ENCODE results near the gene NTHL1.
A peak's percentile ranks its signal among the peaks of the same experiment; 100 is the strongest.
"Not testable (repeated sequence)": the region's sequence is repeated elsewhere in the genome, so short reads cannot be mapped to it uniquely, and the experiment has no call there.

The NTHL1 gene

DNA sequence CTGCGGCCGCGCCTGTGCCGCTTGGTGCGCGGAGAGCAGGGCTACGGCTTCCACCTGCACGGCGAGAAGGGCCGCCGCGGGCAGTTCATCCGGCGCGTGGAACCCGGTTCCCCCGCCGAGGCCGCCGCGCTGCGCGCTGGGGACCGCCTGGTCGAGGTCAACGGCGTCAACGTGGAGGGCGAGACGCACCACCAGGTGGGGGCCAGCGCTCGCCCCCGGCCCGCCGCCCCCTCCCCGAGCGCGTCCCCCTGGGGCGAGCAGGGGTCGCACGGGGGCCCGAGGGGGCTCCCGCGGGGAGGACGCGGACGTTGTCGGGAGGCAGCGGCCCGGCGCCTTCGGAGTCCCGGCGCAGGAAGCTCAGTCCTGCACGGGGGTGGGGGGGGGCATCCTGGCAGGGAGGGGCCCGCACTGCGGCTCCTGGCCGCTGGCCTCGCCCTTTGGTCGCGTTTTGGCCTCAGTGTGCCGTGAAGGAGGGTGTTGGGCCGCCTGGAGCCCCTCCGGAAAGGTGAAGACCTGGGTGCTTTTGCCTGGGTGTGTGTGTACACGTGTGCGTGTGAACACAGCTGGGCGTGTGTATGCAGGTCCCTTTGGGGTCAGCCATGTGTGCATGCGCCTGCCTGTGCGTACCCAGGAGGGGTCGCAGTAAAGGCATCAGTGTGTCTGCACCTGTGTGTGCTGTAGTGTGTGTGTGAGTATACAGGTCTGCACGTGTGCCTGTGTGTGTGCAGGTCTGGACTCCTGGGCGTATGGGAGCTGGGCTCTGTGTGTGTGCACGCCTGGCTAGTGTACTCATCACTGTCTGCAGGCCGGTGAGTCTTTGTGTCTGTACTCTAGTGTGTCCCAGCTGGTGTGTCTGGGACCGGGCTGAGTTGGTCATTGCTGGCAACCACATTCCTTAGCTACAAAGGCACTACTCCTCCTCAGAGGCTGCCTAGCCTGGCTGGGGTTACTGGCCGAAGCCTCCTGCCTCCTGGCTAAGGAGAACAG, 20.3 kb downstream of the NTHL1 start:
- no peak for DNase-seq

DNA sequence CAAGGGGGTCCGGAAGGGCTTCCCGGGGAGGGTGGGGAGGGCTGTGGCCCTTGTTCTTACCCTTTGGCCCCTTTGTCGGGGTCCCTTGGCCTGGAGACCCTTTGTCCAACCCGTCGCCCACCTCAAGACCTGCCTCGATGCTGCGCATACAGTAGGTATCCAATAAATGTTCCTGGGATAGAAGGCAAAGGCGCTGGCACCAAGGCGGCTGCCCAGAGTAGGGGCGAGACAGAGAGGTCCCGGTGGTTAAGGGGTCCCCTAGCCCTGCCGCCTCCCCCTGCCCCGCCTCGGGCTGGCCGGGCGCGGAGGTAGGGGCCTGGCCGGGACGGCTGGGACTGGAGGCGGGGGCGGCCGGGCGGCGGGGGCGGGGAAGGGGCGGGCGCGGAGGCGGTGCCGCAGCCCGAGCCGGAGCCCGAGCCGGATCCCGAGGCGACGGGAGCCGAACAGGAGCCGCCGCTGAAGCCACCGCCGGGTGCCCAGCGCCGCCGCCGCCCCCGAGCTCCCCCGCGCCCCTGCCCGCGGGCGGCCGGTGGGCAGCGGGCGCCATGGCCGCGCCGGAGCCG, 21.1 kb downstream of the NTHL1 start, which contains the start of gene NHERF2:
Gene NHERF2 (plus strand): TSS at position 442 of the 563 bp plus-strand sequence. CDS start 104 bp downstream, at position 546.
- DNase-seq = no peak

DNA sequence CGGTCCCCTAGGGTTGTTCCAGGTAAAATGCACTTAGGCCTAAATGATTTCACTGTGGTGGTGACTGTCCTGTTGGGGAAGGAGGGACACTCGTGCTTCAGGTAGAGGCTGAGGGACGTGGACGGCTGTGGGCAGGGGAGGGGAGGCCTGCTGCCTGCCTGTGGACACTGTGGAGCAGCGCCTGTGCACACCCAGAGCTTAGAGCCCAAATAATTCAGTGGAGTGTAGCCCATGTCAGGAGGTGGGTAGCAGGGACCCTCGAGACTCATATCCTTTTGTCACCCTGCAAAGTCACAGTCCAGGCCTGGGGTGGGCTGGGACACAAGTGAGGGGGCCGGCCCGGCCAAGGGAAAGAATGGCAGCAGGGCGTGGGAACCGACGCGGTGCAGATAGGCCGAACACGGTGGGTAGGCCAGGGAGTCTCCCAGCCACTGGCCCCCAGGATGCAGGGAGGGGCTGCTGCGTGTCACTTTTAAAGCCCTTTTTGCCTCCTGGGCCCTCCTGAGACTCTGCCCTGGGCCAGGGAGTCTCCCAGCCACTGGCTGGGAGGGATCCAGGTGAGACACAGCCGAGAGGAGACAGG, 21.7 kb downstream of the NTHL1 start:
- no peak for DNase-seq

- no peak for DNase-seq
Observed at GRCh38 chr16:2025251-2025650, 22.4 kb downstream of the NTHL1 start.

DNA sequence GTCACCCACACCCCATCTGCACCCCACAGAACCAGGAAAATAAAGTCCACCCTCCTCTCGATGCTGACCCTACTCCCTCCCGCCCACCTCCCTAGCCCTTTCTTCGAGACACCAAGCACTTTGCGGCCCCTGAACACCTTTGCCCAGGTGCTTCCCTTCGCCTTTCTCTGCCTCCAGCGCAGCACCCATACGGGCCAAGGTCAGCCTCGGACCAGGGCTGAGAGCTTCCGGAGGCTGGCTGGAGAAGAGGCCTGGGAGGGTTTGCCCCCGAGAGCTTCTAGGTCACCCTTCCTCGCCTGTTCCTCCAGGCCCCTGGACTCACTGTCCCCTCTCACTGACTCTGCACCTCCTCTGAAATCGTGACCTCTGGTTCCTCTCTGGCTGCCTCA, 23.6 kb downstream of the NTHL1 start:
- no peak for DNase-seq

DNA sequence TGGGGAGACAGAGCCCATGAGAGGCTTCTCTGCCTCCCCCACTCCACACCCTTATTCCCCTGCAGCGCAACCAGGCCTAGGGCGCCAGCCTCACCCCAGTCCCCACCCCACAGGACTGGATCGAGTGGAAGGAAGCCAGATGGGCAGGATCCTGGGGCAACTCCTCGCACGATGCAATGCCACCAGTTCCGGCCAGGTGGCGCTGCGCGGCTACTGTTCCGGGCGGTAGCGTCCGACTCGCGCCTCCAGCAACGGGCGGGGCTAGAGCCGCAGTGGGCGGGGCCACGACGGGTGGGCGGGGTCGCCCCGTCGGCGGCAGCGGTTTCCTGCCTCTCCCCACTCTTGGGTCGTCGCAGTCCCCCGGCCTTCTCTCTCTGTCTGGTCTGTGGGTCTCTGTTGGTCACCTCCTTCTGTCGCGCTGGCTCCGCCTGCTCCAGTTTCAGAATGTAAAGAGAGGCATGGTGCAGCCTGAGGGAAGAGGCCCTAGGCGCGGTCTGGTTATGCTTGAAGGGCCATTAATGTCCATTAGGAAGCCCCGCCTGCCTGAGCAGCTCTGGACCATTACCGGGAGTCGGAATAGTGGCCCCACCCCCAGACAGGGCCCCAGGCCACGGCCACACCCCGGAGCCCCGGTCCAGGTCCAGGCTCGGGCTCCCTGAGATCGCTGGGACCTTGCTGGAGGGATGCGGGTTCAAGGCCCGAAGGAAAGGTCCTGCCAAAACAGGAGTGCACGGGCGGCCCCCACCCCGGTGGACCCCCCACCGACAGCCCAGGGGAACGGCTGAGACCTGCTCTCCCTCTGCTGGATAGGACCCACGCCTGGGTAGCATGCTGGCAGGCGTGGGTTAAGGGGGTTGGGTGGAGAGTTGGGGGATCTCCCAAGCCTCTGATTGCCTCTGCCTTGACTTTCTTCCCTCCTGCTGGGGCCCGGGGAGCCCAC, 24.3 kb downstream of the NTHL1 start:
- peak; percentile 62 for DNase-seq

- no peak for DNase-seq
Observed at GRCh38 chr16:2022723-2023091, 24.9 kb downstream of the NTHL1 start.

- DNase-seq = no peak
Observed at GRCh38 chr16:2019921-2020831, 27.5 kb downstream of the NTHL1 start.

DNA sequence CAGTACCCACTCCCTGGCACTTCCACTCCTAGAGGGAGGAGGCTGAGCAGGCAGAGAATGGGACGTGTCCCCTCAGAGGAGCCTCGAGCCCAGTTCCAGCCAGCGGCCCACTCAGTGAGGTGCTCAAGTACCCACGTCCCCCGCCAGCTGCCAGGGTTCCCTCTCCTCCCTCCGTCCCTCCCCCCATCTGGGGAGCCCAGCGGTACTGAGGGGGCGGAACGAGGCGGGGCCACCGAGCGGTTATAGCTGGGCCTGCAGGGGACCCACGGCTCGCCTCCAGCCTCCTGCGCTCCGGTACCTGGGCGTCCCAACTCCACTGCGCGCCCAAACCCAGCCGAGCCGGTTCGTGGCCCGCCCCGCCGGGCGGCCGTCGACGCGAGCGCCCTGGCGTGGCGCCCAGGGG, 28.1 kb downstream of the NTHL1 start, which contains the start of gene NPW:
Gene NPW (plus strand): TSS at position 268 of the 403 bp plus-strand sequence.
- peak; percentile 8 for DNase-seq

DNA sequence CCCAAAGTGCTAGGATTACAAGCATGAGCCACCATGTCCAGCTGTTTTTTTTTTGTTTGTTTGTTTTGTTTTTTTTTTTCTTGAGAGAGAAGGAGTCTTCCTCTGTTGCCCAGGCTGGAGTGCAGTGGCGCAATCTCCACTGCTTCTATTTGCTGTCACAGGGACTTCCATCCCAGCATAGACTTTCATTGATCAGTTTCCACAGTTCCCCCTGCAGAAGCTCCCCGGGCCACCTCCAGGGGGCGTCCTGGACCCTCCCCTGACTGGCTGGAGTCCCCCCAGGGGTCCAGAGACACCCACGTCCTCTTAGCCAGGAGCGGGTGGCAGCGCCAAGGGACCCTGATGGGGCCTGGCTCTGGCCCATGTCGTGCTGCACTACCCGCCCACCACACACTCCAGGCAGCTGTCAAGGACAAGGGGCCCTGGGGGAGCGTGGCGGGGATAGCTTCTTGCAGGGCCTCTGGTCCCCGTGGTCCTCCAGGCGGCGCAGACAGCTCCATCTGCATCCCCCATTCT, 31.2 kb downstream of the NTHL1 start:
- no peak for DNase-seq

GRCh38 chr16:2015947-2016208, 31.8 kb downstream of the NTHL1 start:
- no peak for DNase-seq

DNA sequence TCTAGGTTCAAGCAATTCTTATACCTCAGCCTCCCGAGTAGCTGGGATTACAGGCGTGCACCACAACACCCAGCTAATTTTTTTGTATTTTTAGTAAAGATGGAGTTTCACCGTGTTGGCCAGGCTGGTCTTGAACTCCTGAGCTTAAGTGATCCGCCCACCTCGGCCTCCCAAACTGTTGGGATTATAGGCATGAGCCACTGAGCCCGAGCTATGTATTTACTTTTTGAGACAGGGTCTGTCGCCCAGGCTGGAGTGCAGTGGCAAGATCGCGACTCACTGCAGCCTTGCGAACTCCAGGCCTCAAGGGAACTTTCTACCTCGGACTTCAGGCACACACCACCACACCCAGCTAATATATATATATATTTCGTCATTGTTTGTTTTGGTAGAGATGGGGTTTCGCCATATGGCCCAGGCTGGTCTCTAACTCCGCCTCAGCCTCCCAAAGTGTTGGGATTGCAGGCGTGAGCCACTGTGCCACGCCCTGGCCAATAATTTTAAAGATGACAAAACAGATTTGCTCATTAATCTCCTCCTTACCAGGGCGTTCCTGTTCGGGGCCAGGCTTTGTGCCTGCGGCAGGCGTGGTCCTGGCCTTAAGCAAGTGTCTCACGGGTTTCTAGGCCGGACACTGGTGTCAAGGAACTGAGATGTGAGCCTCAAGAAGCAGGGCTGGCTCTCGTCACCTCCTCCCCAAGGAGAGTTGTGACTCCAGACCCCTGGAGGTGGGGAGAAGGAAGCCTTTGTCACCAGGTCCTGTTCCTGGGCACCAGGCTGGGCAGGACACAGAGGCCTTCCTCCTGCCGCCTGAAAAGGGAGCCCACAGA, 32.3 kb downstream of the NTHL1 start:
- no peak for DNase-seq

GRCh38 chr16:2013527-2013926, 34.1 kb downstream of the NTHL1 start:
- no peak for DNase-seq

DNA sequence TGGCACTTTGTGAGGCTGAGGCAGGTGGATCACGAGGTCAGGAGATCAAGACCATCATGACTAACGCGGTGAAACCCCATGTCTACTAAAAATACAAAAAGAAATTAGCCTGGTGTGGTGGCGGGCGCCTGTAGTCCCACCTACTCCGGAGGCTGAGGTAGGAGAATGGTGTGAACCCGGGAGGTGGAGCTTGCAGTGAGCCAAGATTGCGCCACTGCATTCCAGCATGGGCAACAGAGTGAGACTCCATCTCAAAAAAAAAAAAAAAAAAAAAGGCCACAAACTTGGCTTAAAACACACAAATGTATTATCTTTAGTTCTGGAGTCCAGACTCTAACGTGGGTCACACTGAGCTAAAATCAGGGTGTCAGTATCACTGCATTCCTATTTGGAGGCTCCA, 35.9 kb downstream of the NTHL1 start:
- DNase-seq = not testable (repeated sequence)

DNA sequence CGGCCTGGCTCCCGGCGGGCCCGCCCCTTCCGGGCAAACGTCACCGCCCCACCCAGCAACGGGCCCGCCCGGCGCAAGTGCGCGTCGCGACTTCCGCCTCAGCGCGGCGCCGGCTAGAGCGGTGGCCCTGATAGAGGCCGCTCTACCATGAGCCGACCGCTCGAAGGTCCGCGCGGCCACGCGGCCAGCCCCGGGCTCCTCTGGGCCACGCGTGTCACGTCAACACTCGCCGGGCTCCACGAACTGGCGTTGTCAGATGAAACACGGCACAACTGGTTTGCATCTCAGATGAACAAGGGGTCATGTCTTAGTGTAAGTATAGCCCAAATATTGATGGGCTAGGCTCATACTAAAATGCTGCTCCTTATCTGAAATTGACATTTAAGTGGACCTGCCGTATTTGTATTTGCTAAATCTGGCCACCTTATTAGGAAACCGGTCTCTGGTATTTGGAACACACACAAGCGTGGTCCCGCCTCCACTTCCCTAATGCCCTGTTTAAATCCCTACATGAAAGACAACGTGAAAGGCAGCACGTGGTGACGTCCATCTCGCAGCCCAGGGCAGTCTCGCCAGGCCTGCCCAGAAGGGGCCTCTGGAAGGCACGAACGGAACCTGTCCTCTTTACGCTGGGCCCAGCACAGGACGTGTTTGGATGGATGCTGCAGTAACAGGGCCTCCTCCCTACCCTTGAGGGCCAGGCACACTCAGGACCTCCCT, 37.7 kb downstream of the NTHL1 start, which contains the start of gene ZNF598:
Gene ZNF598 (minus strand): TSS at position 31 of the 720 bp plus-strand sequence.
- DNase-seq = peak; percentile 66

DNA sequence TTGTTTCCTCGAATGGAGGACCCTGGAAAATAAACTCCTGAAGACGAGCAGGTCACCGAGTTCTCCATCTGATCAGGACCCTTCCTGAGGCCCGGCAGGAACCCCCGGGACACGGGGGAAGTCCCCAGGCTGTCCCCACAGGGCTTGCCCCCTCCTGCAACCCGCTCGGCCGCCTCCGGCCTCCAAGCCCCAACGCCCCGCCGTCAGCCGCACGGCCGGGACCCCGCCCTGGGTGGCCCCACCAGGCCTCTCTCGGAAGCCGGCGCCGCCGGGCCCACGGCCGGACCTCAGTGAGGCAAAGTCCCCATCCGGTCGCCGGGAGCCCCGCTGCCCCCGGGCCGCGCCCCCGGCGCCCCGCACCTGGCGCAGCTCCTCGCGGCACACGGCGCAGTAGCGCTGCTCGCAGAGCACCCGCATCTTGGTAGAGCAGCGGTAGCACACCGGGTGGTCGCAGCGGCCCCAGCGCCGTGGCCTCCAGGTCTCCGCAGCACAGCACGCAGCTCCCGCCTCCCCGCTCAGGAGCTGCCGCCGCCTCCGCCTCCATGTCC, 38.4 kb downstream of the NTHL1 start:
- no peak for DNase-seq

DNA sequence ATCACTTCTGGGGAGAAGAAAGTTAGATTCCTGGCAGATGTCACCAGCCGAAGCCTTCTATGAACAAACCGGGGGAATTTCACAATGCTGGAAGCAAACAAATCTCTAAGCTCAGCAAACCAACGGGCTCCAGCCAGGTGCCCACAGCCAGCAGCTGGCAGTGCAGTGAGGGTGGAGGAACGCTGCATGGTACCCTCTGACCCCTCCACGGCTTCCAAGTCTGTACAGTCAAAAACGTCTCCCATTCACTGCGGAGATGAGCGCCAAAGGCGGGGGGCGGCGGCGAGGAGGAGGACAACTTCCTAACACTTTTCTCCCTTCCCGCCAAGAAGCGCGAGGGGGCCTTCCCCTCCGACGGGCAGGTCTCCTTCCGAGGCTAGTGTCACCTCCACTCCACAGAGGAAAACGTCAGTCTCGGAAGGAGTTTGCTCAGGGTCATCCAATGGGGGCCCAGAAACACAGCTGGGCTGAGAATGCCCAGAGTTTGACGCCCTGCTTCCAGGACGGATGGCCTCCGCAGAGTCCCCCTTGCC, 38.9 kb downstream of the NTHL1 start:
- no peak for DNase-seq

GRCh38 chr16:2008009-2008526, 39.6 kb downstream of the NTHL1 start:
- DNase-seq = no peak
